GM21528 (cell line): Measurements from ENCODE around the gene FKBP1A.
"Not testable (repeated sequence)": the region's sequence is repeated elsewhere in the genome, so short reads cannot be mapped to it uniquely, and the experiment has no call there.

Experiments used
- ATAC-seq: cut with Tn5 transposase; IDR thresholded peaks from one replicate; pipeline ENCODE4 v1.9.1; 2021; ENCODE audit warnings: mild to moderate bottlenecking, moderate library complexity; ENCODE audit not compliant: unreplicated experiment, low FRiP score

FKBP1A gene

DNA sequence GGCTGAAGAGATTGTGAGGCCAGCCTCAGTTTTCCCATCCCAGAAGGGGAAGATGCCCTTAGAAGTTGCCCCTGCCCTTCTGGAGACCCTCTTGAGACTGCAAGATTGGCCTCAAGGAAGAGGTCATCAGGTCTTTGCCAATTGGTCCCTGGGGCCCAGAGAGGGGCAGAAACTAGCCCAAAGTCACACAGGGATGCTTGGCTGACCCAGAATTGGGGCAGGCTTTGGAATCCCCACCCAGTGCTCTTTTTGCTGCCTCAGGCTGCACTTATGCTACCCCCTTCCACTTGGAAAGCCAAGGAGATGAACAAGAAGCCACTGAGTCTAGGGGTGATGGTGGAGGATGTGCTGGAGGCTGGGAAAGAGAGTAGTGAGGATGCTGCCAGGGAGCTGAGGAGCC is 24.9 kb upstream of the FKBP1A start:
- no peak for ATAC-seq

DNA sequence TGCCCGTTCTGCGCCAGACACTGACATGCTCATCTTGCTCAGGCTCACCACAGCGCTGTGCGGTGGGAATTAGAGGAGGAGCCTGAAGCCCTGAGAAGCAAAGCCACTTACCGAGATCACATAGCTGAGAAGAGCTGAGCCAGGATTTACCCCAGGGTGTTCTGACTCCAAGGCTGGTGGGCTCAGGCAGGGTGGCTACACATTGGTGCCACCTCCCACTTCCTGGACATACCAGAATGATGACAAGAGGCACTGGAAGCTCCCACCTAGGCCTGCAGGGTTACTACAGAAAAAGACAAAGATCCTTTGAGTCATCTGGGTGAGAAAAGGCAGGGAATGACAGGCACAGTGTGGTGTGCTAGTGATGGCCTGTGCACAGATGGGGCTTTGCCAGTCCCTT is 24.4 kb upstream of the FKBP1A start:
- no peak for ATAC-seq

DNA sequence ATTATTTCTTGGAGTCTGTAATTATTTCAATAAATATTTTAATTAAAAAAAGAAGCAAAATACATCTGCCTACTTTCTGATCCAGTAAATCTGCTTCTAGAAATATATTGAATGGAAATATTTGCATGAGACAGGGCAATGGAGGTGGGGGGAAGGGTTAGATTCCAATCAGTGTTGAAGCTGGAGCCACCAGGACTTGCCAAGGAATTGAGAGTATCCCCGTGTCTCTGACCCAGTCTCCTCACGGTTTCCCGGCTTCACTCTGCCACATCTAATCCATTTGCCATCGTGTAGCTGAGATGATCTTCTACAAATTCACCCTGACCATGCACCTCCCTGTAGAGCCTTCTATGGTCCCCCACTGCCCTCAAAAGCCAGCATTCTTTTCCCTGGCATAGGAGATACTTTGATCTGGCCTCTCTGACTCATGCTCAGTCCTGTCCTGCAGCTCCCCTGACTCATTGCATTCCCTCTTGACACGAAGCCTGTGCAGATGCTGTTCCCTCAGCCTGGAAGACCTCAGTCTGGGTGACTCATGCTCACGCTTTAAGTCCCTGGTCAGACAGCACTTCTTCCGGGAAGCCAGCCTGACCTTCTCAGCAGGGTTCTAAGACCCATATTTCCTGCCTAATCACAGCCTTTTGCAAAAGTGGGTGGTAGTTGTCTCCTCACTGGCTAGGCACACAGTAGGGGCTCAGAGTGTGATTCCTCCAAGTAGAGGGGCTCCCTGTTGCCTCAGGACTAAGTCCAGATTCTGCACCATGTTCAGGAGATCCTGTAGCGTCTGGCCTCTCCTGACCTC is 23.0 kb upstream of the FKBP1A start:
- ATAC-seq: no peak

DNA sequence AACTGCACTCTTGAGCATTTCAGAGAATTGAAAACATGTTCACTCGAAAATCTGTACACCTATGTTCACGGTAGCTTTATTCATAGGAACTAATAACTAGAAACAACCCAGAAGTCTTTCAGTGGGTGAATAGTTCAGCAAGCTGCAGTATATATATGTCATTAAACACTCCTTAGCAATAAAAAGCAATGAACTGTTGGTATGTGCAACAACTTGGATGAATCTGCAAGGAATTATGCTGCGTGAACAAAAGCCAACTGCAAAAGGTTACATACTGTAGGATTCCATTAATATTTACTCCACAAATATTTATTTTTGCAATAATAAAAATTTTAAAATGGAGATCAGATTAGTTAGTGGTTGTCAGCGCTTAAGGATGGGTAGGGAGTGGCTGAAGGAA is 22.1 kb upstream of the FKBP1A start:
- ATAC-seq: no peak

DNA sequence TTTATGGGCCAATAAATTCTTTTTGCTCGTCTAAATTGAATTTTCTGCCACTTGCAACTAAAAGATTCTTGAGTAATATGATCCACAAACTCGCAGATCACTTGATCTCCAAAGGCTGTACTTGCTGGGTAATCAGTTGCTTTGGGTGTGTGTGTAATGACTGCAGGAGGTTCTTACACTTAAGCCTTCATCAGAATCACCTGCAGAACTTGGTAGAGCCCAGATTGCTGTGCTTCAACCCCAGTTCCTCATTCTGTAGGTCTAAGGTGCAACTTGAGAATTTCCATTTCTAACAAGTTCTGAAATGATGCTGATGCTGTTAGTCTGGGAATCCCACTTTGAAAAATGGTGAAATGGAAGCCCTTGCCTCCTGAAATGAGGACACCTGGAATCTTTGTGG is 12.9 kb upstream of the FKBP1A start:
- ATAC-seq: no peak

DNA sequence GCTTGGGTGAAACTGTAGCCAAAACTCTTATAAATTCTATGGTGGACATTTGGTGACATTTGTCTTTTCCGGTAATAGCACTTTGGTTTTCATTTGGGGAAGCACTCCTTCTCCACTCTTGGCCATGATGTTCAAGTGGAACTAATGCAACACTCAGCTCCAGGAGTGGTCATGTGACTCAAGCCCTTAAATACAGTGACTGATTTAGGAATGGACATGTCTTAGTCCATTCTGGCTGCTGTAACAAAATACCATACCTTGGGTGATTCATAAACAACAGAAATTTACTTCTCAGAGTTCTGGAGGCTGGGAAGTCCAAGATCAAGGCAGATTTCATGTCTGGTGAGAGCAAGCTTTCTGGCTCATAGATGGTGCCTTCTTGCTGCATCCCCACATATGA is 10.8 kb upstream of the FKBP1A start:
- ATAC-seq: no peak

DNA sequence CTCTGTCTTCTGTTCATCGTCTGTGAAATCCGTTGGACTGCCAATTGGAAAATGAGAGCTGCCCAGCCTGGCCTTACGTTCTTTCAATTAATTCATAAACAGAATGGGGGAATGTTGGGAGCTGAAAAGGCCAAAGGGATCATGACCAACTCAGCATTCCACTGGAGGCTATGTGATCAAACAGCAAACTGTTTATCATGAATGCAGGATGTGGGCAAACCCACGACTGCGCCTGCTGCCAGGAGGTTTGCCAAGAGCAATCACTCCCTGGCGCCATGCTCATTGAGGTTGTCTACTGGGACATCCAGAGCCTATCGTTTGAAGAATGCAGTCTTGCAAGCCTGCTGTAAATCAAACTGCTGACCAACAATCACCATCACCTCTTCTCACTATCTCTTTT is 9.3 kb upstream of the FKBP1A start:
- no peak for ATAC-seq

DNA sequence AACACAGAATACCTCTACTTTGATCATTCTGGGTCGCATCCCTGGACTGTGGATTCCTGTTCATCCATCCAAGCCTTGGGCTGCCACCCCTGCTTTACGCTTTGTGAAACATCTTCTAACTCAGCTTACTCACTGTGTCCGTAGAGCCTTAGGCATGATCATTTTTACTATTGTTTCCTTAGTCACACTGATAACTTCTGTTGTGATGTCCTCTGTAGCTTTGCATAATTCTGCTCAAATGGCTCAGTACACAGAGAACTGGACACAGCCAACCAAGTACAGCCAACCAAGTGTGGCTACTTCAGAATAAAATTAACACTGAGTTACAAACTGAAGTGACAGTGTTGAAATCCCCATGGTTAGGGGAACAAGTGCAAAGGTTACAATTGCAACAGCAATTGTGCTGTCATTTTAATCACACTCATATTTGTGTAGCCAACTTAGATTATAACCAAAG is 8.6 kb upstream of the FKBP1A start:
- no peak for ATAC-seq

DNA sequence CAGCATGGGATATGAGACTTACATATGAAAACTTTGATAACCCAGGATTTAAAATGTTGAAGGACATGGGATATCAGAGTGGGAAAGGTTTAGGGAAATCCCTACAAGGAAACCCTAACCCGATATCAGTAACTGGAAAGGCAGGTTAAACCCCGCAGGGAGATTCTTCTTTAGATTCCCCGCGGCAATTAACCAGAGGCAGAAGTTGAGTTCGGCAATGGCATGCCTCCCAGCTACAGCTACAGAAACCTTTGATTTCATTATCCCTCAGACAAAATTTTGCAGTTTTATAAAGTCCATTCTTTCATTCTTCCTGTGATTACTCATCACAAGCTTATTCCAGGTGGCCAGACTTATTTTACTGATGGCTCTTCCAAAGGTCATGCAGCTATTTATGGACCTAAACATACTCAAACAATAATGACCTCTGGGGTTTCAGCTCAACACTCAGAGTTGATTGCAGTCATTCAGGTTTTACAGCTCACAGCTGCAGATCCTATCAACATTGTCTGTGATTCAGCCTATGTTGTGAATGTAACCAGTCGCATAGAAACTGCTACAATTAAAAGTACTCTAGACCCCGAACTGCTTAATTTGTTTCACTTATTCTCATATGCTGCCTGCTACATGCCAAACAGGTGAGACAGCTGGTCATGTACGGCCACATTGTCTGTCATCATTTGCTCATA is 7.0 kb upstream of the FKBP1A start:
- ATAC-seq: not testable (repeated sequence)

DNA sequence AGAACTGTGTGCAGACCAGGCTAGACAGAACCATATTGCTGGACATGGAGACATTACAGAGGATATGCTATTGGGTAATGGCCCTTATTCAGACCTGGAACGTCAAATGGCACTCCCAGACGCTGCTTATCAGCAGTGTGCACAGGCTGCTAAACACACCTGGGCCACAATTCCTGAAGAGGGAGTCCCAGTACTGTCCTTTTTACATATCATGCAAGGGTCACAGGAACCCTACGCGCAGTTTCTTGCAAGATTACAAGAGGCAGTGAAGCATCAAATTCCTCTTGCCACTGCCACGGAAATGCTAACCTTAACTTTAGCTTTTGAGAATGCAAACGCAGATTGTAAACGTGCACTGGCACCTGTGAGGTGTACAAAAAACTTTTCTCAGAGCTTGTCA is 5.3 kb upstream of the FKBP1A start:
- not testable (repeated sequence) for ATAC-seq

DNA sequence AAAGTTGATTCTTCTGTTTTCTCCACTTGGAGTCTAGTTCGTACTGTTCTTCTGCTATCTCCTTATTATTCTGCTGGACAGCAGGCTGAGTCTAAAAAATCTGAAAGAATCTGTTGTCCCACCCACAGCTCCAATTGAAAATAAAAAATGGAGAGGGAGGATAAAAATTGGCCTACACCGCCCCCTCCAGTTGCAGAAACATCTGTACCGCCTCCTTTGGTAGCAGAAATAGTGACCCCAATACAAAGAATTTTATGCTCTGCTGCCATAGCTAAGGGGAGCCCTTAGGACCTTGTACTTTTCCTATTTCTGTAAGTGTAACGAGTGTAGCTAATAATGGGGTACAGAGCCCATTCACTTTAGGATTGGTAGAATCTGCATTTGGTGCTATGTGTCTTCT is 4.9 kb upstream of the FKBP1A start:
- no peak for ATAC-seq

DNA sequence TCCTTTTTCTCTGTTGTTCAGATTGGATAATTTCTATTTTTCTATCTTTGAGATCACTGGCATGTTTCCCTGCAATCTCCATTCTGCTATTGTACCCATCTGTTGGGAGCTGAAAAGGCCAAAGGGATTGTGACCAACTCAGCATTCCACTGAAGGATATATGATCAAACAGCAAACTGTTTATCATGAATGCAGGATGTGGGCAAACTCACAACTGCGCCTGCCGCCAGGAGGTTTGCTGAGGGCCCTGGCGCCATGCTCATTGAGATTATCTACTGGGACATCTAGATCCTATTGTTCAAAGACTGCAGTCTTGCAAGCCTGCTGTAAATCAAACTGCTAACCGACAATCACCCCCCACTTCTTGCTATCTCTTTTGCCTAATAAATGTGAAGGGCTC is 3.8 kb upstream of the FKBP1A start:
- ATAC-seq: no peak

DNA sequence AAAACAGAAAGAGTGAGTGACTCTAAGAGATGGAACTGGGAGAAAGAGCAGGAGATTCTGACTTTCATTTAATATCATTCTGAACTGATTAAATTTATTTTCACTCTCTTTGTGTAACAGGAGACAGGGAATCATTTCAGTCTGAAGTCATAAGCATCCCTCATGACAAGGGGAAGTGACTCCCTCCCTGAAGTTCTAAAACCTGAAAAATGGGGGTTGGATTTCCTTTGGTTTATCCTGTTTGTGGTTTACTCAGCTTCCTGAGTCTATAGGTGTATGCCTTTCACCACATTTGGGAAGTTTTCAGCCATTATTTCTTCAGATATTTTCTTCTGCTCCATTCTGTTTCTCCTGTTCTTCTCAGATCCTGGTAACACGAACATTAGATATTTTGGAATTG is 3.4 kb upstream of the FKBP1A start:
- ATAC-seq: no peak

DNA sequence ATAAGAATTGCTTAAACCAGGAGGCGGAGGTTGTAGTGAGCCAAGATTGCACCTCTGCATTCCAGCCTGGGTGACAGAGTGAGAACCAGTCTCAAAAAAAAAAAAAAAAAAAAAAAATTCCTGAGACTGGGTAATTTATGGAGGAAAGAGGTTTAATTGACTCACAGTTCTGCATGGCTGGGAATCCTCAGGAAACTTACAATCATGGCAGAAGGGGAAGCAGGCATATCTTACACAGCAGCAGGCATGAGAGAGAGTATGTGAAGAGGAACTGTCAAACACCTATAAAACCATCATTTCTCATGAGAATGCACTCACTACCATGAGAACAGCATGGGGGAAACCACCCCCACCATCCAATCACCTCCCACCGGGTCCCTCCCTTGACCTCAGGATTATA is 1.8 kb upstream of the FKBP1A start:
- no peak for ATAC-seq

DNA sequence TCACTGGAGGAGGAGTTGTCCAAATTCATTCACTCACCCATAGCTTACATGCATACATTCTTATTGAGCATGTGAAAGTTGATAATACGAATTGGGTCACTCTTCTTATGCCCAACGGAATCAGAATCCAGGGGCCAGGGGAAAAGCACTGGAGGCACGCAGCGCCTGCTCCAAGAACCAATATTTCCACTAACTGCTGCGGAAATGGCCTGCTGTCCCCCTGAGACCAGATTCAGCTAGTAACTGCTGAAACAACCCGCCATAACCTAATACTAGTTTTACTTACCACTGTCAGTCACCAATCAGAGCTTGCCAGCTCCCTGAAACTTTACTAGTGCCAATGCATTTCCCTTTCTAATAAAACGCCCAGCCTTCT is 641 bp upstream of the FKBP1A start:
- ATAC-seq: no peak

DNA sequence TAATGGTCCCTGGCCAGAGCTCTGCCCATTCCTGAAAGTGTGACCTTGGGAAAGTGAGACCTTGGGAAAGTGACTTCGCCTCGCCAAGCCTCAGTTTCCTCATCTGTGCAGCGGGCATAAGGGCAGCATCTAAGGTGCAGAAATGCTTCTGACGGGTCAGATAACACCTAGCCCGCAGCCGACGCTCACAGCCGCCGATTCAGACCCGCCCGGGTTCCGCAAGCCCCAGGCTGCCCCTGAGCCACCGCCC is 486 bp downstream of the FKBP1A start:
- ATAC-seq: no peak

DNA sequence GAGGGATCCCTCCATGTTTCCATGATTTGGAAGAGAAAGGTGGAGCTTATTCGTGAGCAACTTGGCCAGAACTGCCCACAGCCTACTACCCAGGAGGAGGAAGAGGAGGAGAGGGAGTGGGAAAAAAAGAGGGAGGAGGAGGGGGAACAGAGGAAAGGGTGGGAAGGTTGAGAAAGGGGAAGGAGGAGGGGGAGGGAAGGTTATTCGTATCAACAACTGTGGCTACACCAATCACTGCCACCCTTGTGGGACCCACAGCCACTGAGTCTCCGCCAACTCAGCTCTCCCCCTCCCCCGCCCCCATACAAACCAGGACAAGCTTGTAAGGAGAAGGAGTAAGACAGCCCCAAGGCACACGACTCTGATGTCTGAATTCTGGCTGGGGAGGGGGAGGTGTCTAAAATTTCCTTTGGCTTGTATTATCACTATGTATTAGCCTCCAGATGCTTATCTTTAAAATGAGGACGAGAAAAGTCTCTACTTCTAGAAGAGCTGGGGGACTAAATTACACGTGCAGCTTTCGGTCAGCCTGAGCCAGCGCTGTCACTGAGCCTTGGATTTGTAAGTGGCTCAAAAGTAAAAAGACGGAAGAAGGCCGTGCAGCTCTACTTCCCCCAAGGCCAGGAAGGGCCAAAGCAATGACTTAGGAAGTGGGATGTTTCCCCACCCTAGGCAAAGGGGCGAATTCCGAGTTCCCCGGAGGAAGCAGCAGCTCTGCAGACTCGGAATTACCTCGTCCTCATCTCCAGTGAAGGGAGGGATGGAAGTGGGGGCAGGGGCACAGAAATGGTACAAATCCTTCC is 1.0 kb downstream of the FKBP1A start:
- ATAC-seq: no peak

DNA sequence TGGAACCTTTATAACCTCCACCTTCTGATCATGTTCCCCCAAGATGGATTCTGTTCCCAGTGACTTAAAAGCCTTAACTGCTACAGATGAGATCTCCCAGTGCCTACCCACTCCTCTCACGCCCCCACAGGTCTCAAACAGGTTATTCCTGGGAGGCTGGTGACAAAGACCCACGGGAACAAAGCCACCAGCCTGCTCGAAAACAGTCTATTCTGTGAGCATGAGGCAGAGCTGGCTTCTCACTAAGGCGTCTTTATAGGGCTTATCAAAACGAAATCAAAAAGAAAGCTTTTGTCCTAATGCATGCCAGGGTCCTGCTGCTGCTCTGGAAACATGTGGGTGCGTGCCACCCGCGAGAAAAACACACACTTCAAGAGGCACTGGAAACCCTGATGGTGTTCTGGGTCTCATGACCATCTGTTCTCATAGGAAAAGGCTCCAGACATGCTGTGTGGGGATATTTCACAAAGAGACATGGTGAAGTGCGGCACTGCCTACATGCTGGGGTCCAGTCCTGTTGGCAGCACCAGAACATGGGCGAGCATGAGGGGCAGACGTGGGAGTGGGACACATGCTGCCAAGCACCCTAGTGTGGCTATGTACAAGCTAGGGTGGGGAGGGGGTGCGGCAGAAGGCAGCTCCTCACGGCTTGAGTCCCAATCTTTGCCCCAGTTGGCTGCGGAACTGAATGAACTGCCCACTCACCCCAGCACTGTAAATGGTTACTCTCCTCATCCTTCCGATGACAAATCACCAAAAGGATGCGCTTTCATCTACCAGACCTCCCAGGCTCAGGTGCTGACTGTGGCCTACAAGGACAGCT is 2.1 kb downstream of the FKBP1A start:
- no peak for ATAC-seq

DNA sequence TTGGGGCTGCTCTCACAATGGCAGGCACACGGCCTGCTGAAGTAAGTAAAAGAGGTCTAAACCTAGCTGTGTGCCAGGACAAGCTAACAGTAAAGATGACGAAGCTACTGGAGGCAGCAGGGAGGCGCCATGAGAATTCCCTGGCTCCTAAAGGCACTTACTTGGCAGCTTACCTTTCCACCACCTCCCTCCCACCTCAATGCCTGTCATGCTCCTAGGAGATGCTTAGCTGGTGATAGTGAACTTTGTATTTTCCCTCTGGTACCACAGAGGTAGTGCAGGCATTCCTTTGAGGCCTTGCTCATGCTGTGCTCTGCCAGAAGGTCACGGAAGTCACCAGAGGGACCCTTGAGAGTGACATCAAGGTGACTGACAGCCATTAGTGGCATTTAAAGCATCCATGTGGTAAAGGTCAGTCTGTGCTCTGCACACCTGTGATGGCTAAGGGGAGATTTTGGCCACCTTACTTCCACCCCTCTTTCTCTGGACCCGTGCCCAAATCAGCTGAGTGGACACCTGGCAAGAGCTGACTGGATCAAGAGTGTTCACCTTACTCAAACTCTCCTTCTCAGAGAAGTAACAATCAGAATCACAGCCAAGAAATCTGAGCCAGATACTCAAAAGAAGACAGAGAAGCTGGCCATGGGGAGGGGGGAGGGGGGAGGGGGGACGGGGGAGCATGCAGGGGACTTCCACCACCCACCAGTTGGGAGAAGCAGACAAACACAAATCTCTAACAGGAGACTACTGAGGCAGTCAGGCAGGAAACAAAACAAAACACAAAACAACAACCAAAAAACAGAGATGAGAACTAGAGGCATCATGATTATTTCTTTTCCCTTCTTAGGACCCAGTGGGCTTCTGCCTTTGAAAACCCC is 2.9 kb downstream of the FKBP1A start:
- ATAC-seq: no peak
